ENCODE measurements around the gene TRIM33.
"Not testable (repeated sequence)": the region's sequence is repeated elsewhere in the genome, so short reads cannot be mapped to it uniquely, and the experiment has no call there.

TRIM33 gene

GRCh38 chr1:114453361-114453784, 57.6 kb downstream of the TRIM33 start:
- no peak for TF ChIP-seq CTCF (IDR thresholded peaks at IDR 0.05; ENCODE audit: low read length, missing control alignments)

GRCh38 chr1:114448370-114449036, 62.5 kb downstream of the TRIM33 start:
- DNase-seq (ENCODE audit: low read depth): no peak
- H3K4me3 ChIP-seq (replicated peaks; ENCODE audit: low read depth, low read length): no peak overlapping the region
- TF ChIP-seq CTCF (IDR thresholded peaks at IDR 0.05; ENCODE audit: low read length, missing control alignments): no peak

More at GRCh38 chr1:114453361-114453784, 57.6 kb downstream of the TRIM33 start:
- no peak for DNase-seq (ENCODE audit: low read depth)
- no peak overlapping the region for H3K4me3 ChIP-seq (replicated peaks; ENCODE audit: low read depth, low read length)

- H3K4me3 ChIP-seq (replicated peaks; ENCODE audit: low read depth, low read length): no peak overlapping the region
- DNase-seq (ENCODE audit: low read depth): no peak
- no peak for TF ChIP-seq CTCF (IDR thresholded peaks at IDR 0.05; ENCODE audit: low read length, missing control alignments)
These were observed 64.8 kb downstream of the TRIM33 start for GRCh38 chr1:114446198-114446597.

GRCh38 chr1:114443226-114443625, 67.8 kb downstream of the TRIM33 start:
- H3K4me3 ChIP-seq (replicated peaks; ENCODE audit: low read depth, low read length); DNase-seq (ENCODE audit: low read depth): not testable (repeated sequence)

- H3K4me3 ChIP-seq (replicated peaks; ENCODE audit: low read depth, low read length): no peak overlapping the region
- TF ChIP-seq CTCF (IDR thresholded peaks at IDR 0.05; ENCODE audit: low read length, missing control alignments): no peak
- DNase-seq (ENCODE audit: low read depth): no peak
These were observed 69.7 kb downstream of the TRIM33 start for GRCh38 chr1:114441332-114441731.

GRCh38 chr1:114439369-114439768, 71.6 kb downstream of the TRIM33 start:
- no peak overlapping the region for H3K4me3 ChIP-seq (replicated peaks; ENCODE audit: low read depth, low read length)
- TF ChIP-seq CTCF (IDR thresholded peaks at IDR 0.05; ENCODE audit: low read length, missing control alignments): no peak
- no peak for DNase-seq (ENCODE audit: low read depth)

GRCh38 chr1:114437812-114438211, 73.2 kb downstream of the TRIM33 start:
- no peak for DNase-seq (ENCODE audit: low read depth)
- TF ChIP-seq CTCF (IDR thresholded peaks at IDR 0.05; ENCODE audit: low read length, missing control alignments): no peak
- no peak overlapping the region for H3K4me3 ChIP-seq (replicated peaks; ENCODE audit: low read depth, low read length)
